Tibial artery (tissue), 4 donors: ENCODE data around the gene GPC6.

Experiments
- DNase-seq, 2 donors: peaks; one replicate each; pipeline ENCODE4 v3.0.0-alpha.2; 2019
- H3K27ac ChIP-seq, 2 donors: fragments of 200-600 bp; sonication (generic) in 1 of 2; 1 replicate in 1 of 2; 2 replicates in 1 of 2; pipeline ENCODE4 v1.5.1; 2018 to 2019; ENCODE audit warnings: mild to moderate bottlenecking in 1 of 2
- H3K27me3 ChIP-seq, 2 donors: fragments of 200-600 bp; sonication (generic) in 1 of 2; one replicate each; pipeline versions ENCODE4 v1.5.1 to v1.6.0; 2016 to 2019
- H3K36me3 ChIP-seq, 3 donors: fragments of 200-600 bp; sonication (generic) in 2 of 3; one replicate each; pipeline ENCODE4 v1.5.1; 2016 to 2019; ENCODE audit warnings: mild to moderate bottlenecking in 2 of 3
- H3K4me1 ChIP-seq, 4 donors: fragments of 200-600 bp; sonication (generic) in 2 of 4; 1 replicate in 3 of 4; 2 replicates in 1 of 4; pipeline ENCODE4 v1.5.1; 2016 to 2019
- H3K4me3 ChIP-seq, 2 donors: fragments of 200-600 bp; sonication (generic) in 1 of 2; 1 replicate in 1 of 2; 2 replicates in 1 of 2; pipeline ENCODE4 v1.5.1; 2018 to 2019; ENCODE audit warnings: mild to moderate bottlenecking in 2 of 2
- H3K9me3 ChIP-seq, 3 donors: fragments of 200-600 bp; sonication (generic) in 1 of 3; one replicate each; pipeline ENCODE4 v1.5.1; 2016 to 2019
- CTCF ChIP-seq, 2 experiments: fragments of 200-600 bp in 1 of 2; fragments of 450-650 bp in 1 of 2; IDR thresholded peaks; one replicate each; pipeline ENCODE4 v1.5.1; 2017 to 2019; ENCODE audit warnings: antibody characterized with exemption in 2 of 2, mild to moderate bottlenecking in 1 of 2, moderate library complexity in 1 of 2
- intact Hi-C: fragments of 100-400 bp; cut with DNase I; formaldehyde crosslinking; loops from one replicate; pipeline ENCODE4 v1.15.0; 2023; ENCODE audit warnings: low total_unique reads

The GPC6 gene

GRCh38 chr13:93562676-93563075 is 336.1 kb downstream of the GPC6 start:
- no peak overlapping the region for H3K4me3 ChIP-seq
- TF ChIP-seq CTCF (IDR thresholded peaks at IDR 0.05) = no peak
- intact Hi-C loops = no loop called here
- no peaks in the 10 kb centered on the region for H3K27me3 ChIP-seq
- no peak overlapping the region for H3K27ac ChIP-seq
- no peaks in the 10 kb centered on the region for H3K9me3 ChIP-seq
- H3K36me3 ChIP-seq = no peaks in the 10 kb centered on the region
- no peaks in the 10 kb centered on the region for H3K4me1 ChIP-seq
- no peak for DNase-seq

GRCh38 chr13:93577105-93577504 is 350.5 kb downstream of the GPC6 start:
- Histone ChIP-seq H3K4me3 (no peak overlapping the region), H3K4me1 (no peaks in the 10 kb centered on the region), H3K27me3 (no peaks in the 10 kb centered on the region), H3K27ac (no peak overlapping the region), H3K36me3 (no peaks in the 10 kb centered on the region), H3K9me3 (no peaks in the 10 kb centered on the region)
- intact Hi-C loops = no loop called here
- no peak for TF ChIP-seq CTCF (IDR thresholded peaks at IDR 0.05)
- no peak for DNase-seq

GRCh38 chr13:93589788-93590187 is 363.2 kb downstream of the GPC6 start:
- H3K27me3 ChIP-seq = no peaks in the 10 kb centered on the region
- H3K36me3 ChIP-seq = no peaks in the 10 kb centered on the region
- H3K4me3 ChIP-seq = no peak overlapping the region
- no peaks in the 10 kb centered on the region for H3K9me3 ChIP-seq
- intact Hi-C loops = no loop called here
- DNase-seq = no peak
- no peak overlapping the region for H3K27ac ChIP-seq
- no peaks in the 10 kb centered on the region for H3K4me1 ChIP-seq
- TF ChIP-seq CTCF (IDR thresholded peaks at IDR 0.05) = no peak

- Histone ChIP-seq H3K36me3 (no peaks in the 10 kb centered on the region), H3K27me3 (no peaks in the 10 kb centered on the region), H3K9me3 (no peaks in the 10 kb centered on the region), H3K4me1 (peaks cover 0 to 11% (median 0%) of the 10 kb centered on the region in 4 donors), H3K4me3 (no peak overlapping the region), H3K27ac (no peak overlapping the region)
- DNase-seq = no peak
- intact Hi-C loops = no loop called here
- TF ChIP-seq CTCF (IDR thresholded peaks at IDR 0.05) = no peak
These were observed 376.4 kb downstream of the GPC6 start for GRCh38 chr13:93603043-93603442.

GRCh38 chr13:93614776-93615175 is 388.2 kb downstream of the GPC6 start:
- Histone ChIP-seq H3K27ac (no peak overlapping the region), H3K27me3 (no peaks in the 10 kb centered on the region), H3K4me3 (no peak overlapping the region), H3K36me3 (no peaks in the 10 kb centered on the region), H3K9me3 (no peaks in the 10 kb centered on the region), H3K4me1 (no peaks in the 10 kb centered on the region)
- no peak for TF ChIP-seq CTCF (IDR thresholded peaks at IDR 0.05)
- intact Hi-C loops = no loop called here
- no peak for DNase-seq

GRCh38 chr13:93620181-93620765 is 393.7 kb downstream of the GPC6 start:
- intact Hi-C loops = no loop called here
- H3K4me1 ChIP-seq = peaks cover 0 to under 1% (median 0%) of the 10 kb centered on the region in 4 donors
- H3K9me3 ChIP-seq = no peaks in the 10 kb centered on the region
- DNase-seq = no peak
- H3K27ac ChIP-seq = no peak overlapping the region
- TF ChIP-seq CTCF (IDR thresholded peaks at IDR 0.05) = no peak
- H3K36me3 ChIP-seq = no peaks in the 10 kb centered on the region
- H3K27me3 ChIP-seq = no peaks in the 10 kb centered on the region
- no peak overlapping the region for H3K4me3 ChIP-seq
